SIG-M5 (cell line): ENCODE measurements around the gene ZNF628.
"Not testable (repeated sequence)": the region's sequence is repeated elsewhere in the genome, so short reads cannot be mapped to it uniquely, and the experiment has no call there.

ENCODE experiments used
- DNase-seq: peaks from one replicate; lab custom pipeline; 2025; lab: John Stamatoyannopoulos, UW

ZNF628 gene

DNA sequence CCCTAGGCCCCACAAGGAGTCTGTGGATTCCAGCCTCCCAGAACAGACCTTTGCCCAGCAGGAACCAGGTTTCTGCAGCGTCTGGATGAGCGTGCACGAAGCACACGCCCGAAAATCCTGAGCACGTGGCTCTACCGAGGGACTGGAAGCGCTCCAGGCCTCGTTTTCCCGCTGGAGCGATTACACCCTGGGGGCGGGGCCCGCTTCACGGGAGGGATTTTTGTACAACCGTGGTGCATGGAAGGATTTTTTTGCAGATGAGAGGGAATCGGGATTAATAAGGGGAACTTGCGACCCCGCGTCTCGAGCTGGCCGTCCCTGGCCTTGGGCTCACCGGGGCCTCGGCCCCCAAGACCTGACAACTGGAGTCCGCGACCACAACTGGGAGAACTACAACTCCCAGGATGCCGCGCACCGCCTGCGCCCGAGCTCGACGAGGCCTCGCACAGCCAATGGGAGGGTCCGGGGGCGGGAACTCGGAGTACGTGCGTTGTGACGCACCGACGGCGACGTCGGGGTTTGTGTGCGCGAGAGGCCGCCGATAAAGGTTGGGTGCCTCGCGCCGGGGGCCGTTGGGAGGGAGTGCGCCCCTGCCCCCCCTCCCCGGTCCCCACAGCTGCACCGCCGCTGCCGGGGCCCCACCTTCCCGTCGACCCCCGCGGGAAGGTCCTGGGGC, at the start of gene ZNF628:
Gene ZNF628, plus strand, starts transcription at position 518 of the 676 bp plus-strand sequence. CDS start 3,294 bp downstream, outside the sequence.
- peak; percentile 61 for DNase-seq

DNA sequence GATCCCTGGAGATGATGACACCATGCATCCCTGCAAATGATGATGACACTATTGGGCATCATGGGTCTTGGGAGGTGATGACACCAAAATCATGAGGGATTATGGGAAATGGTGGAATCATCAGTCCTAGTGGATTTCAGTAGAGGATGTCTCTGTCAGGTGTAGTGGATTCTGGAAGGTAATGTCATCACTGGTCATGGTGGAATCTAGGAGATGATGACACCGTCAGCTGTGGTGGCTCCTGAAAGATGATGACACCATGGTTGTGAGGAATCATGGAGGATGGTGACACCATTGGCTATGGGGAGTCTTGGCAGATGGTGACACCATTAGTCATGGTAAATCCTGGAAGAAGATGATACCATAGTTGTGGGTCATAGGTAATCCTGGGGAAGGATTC, 45.2 kb upstream of the ZNF628 start:
- no peak for DNase-seq

DNA sequence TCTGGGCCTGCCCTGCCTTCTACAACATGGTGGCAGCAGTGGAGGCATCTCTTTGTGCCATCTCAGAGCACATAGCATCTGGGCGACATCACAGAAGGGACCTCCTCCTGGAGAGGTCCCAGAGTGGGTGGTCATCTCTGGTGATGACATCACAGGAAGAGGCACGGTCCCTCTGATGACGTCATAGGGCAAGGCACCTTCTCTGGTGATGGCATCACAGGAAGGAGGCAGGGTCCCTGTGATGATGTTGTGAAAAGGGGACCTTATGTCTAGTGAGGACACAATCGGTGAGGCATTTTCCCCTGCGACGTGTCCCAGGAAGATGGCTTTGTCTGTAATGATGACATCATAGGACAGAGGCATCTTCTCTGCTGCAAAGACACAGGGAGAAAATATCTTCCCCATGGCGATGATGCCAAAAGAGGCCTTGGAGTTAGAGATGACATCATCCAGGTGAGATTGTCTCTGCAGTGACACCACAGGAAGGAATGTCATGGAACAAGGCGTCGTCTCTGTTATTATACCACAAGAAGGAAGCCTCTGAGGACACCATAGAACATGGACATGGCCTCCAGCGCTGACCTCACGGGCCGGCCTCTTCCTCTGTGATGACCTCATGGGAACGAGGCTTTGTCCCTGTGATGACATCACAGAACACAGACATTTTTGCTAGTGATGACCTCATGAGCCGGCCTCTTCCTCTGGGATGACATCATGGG, 44.0 kb upstream of the ZNF628 start:
- no peak for DNase-seq

DNA sequence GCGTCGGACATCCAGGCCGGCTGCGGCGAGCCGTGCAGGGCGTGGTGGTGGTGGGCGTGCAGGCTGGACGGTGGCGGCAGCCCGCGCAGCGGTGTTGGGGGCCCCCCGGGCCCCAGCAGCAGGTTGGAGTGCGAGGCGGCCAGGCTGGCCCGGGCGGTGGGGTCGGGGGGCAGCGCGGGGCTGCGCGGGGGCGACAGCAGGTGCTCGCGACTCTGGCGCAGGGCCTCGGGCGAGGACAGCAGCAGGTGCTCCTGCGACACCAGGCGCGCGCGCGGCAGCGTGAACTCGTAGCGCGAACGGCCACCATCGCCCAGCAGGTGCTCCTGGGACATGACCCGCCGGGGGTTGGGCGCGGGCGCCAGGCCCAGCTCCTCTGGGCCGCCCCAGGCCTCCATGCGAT, 43.1 kb upstream of the ZNF628 start:
- DNase-seq = no peak

DNA sequence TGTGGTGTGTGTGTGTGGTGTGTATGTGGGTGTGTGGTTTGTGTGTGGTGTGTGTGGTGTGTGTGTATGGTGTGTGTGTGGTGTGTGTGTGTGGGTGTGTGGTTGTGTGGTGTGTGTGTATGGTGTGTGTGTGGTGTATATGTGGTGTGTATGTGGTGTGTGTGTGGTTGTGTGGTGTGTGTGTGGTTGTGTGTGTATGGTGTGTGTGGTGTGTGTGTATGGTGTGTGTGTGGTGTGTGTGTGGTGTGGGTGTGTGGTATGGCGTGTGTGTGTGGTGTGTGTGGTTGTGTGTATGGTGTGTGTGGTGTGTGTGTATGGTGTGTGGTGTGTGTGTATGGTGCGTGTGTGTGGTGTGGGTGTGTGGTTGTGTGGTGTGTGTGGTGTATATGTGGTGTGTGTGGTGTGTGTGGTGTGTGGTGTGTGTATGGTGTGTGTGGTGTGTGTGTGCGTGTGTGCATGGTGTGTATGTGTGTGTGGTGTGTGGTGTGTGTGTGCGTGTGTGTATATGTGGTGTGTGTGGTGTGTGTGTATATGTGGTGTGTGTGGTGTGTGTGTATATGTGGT, 42.0 kb upstream of the ZNF628 start:
- no peak for DNase-seq

DNA sequence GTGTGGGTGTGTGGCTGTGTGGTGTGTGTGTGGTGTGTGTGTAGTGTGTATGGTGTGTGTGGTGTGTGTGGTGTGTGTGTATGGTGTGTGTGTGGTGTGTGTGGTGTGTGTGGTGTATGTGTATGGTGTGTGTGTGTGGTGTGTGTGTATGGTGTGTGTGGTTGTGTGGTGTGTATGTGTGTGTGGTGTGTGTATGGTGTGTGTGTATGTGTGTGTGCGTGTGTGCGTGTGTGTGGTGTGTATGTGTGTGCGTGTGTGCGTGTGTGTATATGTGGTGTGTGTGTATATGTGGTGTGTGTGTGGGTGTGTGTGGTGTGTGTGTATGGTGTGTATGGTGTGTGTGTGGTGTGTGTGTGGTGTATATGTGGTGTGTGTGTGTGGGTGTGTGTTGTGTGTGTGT, 41.4 kb upstream of the ZNF628 start:
- no peak for DNase-seq

DNA sequence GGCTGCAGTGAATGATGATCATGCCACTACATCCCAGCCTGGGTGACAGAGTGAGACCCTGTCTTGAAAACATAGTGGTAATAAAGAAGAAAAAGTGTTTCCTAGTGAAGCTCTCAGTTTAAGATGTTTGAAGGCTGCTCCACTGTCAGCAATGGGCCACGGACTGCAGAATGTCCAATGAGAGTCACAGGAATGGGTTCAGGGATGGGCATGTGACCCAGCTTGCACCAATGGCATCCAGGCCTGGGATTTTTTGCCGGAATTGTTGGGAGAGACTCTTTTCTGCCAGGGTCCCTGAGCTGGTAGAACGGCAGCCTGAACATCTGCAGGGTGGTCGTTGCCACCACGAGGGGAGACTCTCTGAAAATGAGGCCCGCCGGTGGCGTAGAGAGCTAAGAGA, 39.6 kb upstream of the ZNF628 start:
- DNase-seq = no peak

DNA sequence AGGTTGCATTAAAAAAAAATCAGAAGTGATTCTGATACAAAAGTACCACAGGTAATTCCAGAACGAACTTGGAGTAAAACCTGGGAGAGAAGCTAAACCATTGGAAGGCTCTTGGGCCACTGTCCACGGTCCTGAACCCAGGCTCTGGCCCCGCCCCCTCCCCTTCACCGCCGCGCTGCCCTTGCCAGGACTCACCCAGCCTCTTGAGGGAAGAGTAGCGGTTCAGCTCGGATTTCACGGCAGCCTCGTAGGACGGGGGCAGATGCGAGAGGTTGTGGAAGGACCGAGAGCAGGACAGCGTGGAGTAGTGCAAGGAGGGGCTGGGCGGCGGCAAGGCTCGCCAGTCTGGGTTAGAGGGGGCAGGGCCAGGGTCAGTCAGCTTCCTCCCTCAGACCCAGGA, 39.0 kb upstream of the ZNF628 start:
- no peak for DNase-seq

DNA sequence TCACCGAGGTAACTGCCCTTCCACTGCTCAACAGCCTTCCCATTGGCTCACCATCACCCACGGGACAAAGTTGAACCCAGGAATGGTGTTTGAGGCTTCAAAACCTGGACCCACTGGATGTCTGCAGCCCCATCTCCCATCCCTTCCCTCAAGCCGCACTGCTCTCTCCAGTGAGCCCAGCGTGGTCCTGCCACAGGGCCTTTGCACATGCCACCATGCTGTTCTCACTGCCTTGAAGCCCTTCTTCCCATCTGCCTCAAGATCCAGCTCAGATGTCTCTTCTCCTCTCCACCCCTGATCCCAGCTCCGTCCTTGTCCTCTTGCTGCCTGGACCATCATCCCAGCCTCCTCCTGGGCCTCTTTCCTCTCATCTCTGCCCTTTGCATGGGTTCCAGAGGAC, 37.4 kb upstream of the ZNF628 start:
- DNase-seq = no peak

DNA sequence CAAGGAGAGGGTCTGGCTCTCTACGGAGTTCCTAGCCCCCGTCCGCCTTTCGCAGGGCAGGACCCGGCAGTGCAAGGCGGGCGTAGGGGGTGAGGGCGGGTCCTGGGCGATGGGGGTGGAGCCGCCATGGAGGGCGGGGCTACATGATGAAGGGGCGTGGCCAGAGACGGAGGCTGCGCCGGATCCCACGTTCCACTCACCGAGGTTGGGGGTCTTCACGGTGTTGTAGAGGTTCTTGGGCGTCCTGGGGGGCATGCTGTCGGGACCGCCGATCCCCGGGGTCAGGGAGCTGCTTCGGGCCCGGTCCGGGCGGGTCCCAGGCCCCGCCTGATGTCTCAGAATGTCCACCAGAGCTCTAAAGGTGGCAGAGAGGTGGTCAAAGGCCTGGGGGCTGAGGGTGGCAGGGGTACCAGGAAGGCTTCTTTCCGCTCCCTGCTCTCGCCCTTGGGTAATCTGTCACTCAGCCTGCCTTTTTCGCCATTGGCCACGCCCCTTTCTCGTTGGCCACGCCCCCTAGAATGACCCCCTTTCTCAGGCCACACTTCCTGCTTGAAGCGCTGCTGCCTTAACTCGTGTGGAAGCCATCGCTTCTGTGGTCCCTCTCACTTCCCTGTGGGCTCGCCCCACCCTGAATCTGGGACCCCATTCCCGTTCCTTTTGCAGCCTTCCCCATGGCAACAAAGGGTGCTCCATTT, 35.9 kb upstream of the ZNF628 start:
- no peak for DNase-seq

DNA sequence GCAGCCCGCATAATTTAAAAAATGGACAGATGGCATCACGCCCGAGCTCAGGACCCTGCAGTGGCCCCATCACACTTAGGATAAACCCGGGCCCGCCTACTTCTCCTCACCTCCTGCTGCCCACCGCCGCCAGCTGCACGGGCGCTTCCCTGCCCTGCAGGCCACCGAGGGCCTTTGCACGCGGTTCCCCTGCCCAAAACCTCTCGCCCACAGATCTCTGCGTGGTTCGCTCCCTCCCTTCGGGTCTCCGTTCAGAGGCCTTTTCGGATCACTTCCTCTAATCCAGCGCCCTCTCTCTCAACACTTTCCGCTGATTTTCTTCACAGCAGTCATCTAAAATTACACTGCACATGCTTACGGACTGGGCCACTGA, 35.1 kb upstream of the ZNF628 start:
- DNase-seq = peak; percentile 32

DNA sequence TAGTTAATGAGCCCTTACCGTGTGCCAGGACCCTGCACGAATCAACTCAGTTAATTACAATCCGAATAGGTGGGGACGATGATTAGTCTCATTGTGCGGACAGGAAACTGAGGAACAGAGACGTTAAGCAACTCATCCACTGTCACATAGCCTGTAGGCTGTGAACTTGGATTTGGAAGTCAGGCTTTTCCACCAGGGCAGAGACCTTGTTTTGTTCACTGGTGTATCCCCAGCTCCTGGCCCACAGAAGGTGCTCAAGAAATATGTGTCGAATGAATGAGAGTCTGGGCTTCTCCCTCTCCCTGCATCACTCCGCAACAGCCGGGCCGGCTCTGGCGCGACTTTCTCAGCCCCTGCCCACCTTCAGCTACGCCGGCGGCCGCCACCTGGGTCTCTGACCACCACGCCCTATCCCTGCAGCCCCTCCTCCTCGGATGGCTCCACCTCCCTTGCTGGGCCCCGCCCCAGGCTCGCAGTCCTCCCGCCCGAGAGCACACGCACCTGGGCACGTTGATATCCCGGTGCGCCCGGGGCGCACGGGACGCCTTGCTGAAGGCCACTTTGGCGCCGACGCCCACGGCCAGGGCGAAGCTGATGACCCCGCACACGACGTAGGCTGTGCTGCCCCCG, 34.6 kb upstream of the ZNF628 start:
- no peak for DNase-seq

DNA sequence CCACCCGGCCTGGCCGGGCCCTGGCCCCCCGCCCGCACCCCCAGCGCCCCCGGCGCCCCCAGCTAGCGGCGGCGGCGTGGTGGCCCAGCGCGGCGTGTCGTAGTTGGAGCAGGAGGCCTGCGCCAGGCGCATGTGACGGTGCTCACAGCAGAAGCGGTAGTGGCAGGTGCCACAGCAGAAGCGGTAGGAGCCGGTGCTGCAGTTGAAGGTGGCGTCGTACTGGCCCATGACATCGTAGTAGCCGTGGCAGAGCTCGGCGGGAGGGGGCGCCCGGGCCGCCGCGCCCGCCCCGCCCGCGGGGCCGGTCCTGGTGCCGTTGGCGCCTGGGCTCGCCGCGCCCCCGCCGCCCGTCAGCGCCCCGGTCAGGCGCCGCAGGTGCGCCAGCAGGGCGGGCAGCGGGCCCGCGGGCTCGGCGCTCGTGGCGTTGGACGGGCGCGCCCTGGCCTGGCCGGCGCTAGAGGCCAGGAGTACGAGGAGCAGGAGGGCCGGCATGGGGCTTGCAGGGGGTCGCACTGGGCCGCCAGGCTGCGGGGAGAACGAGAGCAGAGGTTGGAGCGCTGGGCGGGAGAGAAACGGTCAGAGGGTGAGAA, 34.0 kb upstream of the ZNF628 start:
- no peak for DNase-seq

DNA sequence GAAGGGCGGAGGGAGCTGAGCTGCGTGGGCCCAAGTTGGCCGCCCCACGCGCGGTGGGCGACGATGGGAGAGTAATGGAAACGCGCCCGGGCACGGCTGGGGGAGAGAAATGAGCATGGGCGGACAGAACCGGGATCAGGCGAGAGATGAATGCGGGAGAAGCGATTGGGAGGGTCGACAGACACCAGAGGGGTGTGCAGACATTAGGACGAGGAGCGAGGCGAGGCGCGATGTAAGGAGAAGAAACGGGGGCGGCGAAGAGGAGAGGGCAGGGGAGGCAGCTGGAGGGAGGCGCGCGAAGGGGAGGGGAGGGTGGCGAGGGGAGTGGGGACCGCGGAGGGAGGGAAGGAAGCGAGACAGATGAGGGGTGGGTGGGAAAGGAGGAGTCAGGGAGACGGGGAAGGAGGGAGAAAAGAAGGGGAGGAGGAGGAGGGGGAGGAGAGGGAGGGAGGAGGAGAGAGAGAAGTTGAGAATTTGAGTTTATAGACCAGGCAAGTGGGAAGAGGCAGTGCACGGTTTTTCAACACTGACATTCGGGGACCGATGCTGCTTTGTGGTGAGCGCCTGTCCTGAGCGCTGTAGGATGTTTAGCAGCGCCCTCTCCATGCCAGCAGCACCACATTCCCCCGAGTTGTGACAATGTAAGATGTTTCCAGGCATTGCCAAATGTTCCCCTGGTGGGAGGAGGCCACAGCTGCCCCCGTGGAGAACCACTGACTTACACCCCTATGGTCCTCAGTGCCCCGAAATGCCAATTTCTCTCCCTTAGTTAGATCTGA, 33.2 kb upstream of the ZNF628 start, which contains the start of gene SHISA7:
Gene SHISA7, minus strand, starts transcription at position 256 of the 779 bp plus-strand sequence. CDS start 437 bp downstream, outside the sequence.
- no peak for DNase-seq

DNA sequence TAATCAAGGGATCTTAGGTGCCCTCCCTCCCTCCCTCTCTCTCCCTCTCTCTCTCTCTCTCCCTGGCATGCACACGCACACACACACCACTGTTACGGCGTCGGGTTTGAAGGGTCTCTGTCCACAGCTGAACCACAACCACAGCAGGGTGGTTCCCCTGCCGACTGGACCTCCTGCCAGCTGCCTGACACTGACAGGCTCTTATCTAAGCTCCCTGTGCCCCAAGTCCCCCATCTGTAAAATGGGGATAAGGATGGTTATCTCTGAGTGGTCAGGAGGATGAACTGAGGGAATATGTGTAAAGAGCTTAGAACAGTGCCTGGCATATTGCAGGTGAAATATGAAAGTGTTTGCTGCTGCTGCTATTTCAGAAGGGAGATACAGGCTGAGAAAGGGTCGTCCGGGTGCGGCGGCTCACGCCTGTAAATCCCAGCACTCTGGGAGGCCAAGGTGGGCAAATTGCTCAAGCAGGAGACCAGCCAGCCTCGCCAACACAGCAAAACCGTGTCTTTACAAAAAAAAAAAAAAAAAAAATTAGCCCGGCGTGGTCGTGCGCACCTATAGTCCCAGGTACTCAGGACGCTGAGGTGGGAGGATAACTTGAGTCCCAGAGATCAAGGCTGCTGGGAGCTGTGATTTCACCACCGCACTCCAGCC, 32.5 kb upstream of the ZNF628 start:
- no peak for DNase-seq

DNA sequence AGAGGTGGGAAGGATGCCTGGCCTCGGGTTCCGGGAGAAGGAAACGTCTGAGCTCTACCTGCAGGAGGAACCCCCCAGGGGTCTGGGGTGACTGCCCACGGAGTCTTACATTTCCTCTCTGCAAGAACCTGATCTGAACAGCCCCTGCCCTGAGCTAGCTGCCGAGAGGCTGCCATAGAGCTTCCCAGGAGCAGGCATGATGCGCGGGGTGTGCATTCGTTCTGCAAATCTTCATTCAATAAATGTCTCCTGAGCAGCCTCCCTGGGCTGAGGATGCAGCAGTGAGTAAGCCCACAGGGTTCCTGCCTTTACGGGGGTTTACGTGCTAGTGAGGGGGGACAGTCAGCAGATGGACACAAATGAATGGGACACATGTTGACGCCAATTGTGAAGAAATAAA, 31.8 kb upstream of the ZNF628 start:
- DNase-seq = no peak

DNA sequence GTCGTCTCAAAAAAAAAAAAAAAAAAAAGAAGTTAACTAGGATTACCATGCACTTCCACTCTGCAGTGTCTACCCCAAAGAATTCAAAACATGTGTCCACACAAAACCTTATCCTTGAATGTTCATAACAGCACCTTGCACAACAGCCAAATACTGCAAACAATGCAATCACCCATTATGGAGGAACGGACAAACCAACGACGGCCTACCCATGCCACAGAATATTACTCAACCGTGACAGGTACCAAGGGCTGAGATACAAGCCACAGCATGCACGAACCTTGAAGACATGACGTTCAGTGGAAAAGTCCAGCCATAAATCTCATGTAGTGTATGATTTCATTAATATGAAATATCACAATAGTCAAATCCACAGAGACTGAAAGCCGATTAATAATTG, 30.4 kb upstream of the ZNF628 start:
- DNase-seq = no peak

DNA sequence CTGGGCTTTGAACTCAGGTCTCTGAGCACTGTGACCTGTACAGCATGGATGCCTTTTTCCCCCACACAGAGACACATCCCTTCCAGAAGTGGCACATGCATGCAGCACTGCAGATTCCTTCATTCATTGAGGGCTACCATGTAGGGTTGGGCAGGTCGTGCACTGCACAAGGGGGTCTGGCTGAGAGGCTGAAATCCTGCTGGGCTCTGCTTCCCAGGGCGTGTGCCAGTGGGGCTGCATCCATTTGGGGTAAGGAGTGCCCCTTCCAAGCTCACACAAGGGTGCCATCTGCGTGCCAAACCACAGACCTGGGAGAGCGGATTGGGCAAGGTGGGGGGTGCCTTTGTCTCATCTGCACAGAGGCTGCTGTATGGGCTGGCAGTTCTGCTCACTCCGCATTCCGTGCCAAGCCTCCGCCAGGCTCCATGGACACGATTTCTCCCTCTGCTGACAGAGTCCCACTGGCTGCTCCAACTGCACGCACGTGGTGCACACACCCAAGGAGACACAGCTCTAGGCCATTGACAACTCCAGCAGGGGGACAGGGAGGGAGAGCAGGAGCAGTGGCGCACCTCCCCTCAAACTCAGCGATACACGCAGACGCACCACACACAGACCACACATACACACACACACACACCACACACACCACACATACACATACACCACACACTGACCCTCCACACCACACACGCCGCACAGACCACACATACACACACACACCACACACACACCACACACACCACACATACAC, 28.8 kb upstream of the ZNF628 start:
- no peak for DNase-seq

DNA sequence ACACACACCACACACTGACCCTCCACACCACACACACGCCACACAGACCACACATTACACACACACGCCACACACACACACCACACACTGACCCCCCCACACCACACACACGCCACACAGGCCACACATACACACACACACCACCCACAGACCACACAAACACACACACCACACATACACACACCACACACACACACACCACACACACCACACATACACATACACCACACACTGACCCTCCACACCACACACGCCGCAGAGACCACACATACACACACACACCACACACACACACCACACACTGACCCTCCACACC, 28.3 kb upstream of the ZNF628 start:
- not testable (repeated sequence) for DNase-seq

DNA sequence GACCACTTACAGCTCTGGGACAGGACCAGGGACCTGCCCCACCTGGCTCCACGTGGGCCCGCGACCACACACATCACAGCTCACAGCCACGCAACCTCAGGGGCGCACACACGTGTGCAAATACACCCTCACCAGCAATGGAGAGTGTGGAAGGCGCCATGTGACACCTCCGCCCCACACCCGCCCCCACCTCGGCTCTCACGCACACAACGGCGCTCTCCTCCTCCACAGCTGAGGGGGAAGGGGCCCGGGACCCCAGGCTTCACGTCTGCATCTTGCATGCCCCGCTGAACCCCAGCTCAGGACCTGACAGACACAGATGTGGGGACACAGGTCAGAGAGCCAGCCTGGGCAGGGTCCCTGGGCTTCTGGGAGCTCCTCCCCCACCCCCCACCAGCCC, 26.9 kb upstream of the ZNF628 start:
- no peak for DNase-seq
